H1 (cell line): ENCODE results near the gene SLC8A1. TPM values are rescaled to one million over a fixed set of nuclear protein-coding genes. Genes with fewer than 3 reads are reported as not detected.

Experiments
- CTCF ChIA-PET: fragments of 300-600 bp; sonication (Branson Sonifier 250); formaldehyde crosslinking; loops from one replicate; lab custom pipeline; 2021; ENCODE audit not compliant: partially characterized antibody; lab: Charles Lee
- POLR2A ChIA-PET: fragments of 300-600 bp; sonication (Branson Sonifier 250); formaldehyde crosslinking; loops from one replicate; lab custom pipeline; 2021; ENCODE audit warnings: inconsistent platforms; ENCODE audit not compliant: partially characterized antibody; lab: Charles Lee
- DNase-seq, 2 experiments: peaks; one replicate each; pipeline versions ENCODE4 v3.0.0 to v3.0.0-alpha.2; 2010 to 2022; ENCODE audit warnings: low spot score in 2 of 2, low read depth in 1 of 2, mixed read lengths in 1 of 2
- FAIRE-seq: peaks from 2 replicates; lab custom pipeline; 2011; peaks lifted over from hg19 to GRCh38; lab: Jason Lieb, UNC
- H2AFZ ChIP-seq: 2 replicates; pipeline ENCODE4 v1.8.1; 2012; ENCODE audit warnings: low read length, inconsistent platforms
- H2AK5ac ChIP-seq: 2 replicates; pipeline ENCODE4 v1.6.1; 2013; ENCODE audit warnings: low read depth, low read length
- H2BK120ac ChIP-seq: replicated peaks from 2 replicates; pipeline ENCODE3; 2013; ENCODE audit warnings: low read depth, low read length, inconsistent platforms
- H2BK12ac ChIP-seq: 2 replicates; pipeline ENCODE4 v1.6.1; 2013; ENCODE audit warnings: low read depth, low read length
- H2BK15ac ChIP-seq: 2 replicates; pipeline ENCODE4 v1.6.1; 2013; ENCODE audit warnings: low read length
- H2BK20ac ChIP-seq: 2 replicates; pipeline ENCODE4 v1.6.1; 2013; ENCODE audit warnings: low read length
- H2BK5ac ChIP-seq: 2 replicates; pipeline ENCODE4 v1.6.1; 2013; ENCODE audit warnings: low read depth, low read length
- H3K14ac ChIP-seq: 2 replicates; pipeline ENCODE4 v1.6.1; 2013; ENCODE audit warnings: inconsistent platforms; ENCODE audit not compliant: insufficient read length
- H3K18ac ChIP-seq: 2 replicates; pipeline ENCODE4 v1.6.1; 2013; ENCODE audit warnings: low read length; ENCODE audit errors: extremely low read depth
- H3K23ac ChIP-seq: 2 replicates; pipeline ENCODE4 v1.6.1; 2013; ENCODE audit warnings: inconsistent platforms; ENCODE audit not compliant: insufficient read length
- H3K23me2 ChIP-seq: 2 replicates; pipeline ENCODE4 v1.6.1; 2013; ENCODE audit warnings: low read depth, low read length
- H3K27ac ChIP-seq: 2 replicates; pipeline ENCODE4 v1.6.1; 2011; ENCODE audit warnings: low read depth, low read length, inconsistent platforms
- H3K27me3 ChIP-seq, 4 experiments: replicated peaks in 1 of 4; 1 replicate in 1 of 4; 2 replicates in 3 of 4; pipeline versions ENCODE4 v1.6.1 to v1.8.1; 2011 to 2013; ENCODE audit warnings: low read length in 3 of 4, mild to moderate bottlenecking in 3 of 4, inconsistent platforms in 2 of 4, mixed read lengths in 2 of 4, moderate library complexity in 1 of 4; ENCODE audit not compliant: control insufficient read depth in 3 of 4, insufficient read depth in 3 of 4; ENCODE audit errors: extremely low read depth in 1 of 4
- H3K36me3 ChIP-seq, 4 experiments: 2 replicates each; pipeline versions ENCODE4 v1.6.1 to v1.8.1; 2011 to 2013; ENCODE audit warnings: mild to moderate bottlenecking in 4 of 4, low read length in 3 of 4, moderate library complexity in 2 of 4, control low read depth in 1 of 4, inconsistent platforms in 1 of 4; ENCODE audit not compliant: insufficient read depth in 4 of 4, control insufficient read depth in 2 of 4
- H3K4ac ChIP-seq: replicated peaks from 2 replicates; pipeline ENCODE3; 2013; ENCODE audit warnings: low read length, low read depth, mixed read lengths, inconsistent platforms; ENCODE audit not compliant: insufficient read length
- H3K4me1 ChIP-seq, 4 experiments: replicated peaks in 1 of 4; 1 replicate in 1 of 4; 2 replicates in 3 of 4; pipeline versions ENCODE4 v1.6.1 to v1.8.1; 2011 to 2013; ENCODE audit warnings: low read length in 3 of 4, inconsistent platforms in 2 of 4, mixed read lengths in 1 of 4; ENCODE audit not compliant: insufficient read depth in 4 of 4, control insufficient read depth in 3 of 4
- H3K4me2 ChIP-seq, 2 experiments: 2 replicates each; pipeline versions ENCODE4 v1.6.1 to v1.8.1; 2011 to 2013; ENCODE audit warnings: low read depth in 2 of 2, low read length in 2 of 2, control low read depth in 1 of 2, inconsistent platforms in 1 of 2, mild to moderate bottlenecking in 1 of 2; ENCODE audit not compliant: insufficient read depth in 1 of 2
- H3K4me3 ChIP-seq, 4 experiments: fragments of 200-600, 300-600 bp in 1 of 4; sonication (generic), shearing (Covaris generic), sonication (Bioruptor Twin) in 1 of 4; 2 replicates each; pipeline versions ENCODE4 v1.5.1 to v1.8.1; 2011 to 2016; ENCODE audit warnings: low read length in 4 of 4, low read depth in 3 of 4, control low read depth in 2 of 4, inconsistent platforms in 2 of 4, mild to moderate bottlenecking in 2 of 4, mixed read lengths in 1 of 4, moderate library complexity in 1 of 4; ENCODE audit not compliant: insufficient read depth in 2 of 4; ENCODE audit errors: extremely low read depth in 1 of 4
- H3K56ac ChIP-seq: replicated peaks from 2 replicates; pipeline ENCODE3; 2013; ENCODE audit warnings: low read depth, mild to moderate bottlenecking, mixed read lengths, low read length, inconsistent platforms; ENCODE audit not compliant: insufficient read length
- H3K79me1 ChIP-seq: 2 replicates; pipeline ENCODE4 v1.6.1; 2013; ENCODE audit warnings: low read depth, low read length, control low read depth
- H3K79me2 ChIP-seq, 2 experiments: 2 replicates each; pipeline versions ENCODE4 v1.6.1 to v1.8.1; 2012 to 2013; ENCODE audit warnings: low read length in 2 of 2, mild to moderate bottlenecking in 2 of 2, inconsistent platforms in 1 of 2; ENCODE audit not compliant: insufficient read depth in 2 of 2, control insufficient read depth in 1 of 2
- H3K9ac ChIP-seq, 4 experiments: replicated peaks in 1 of 4; 1 replicate in 1 of 4; 2 replicates in 3 of 4; pipeline versions ENCODE4 v1.6.1 to v1.8.1; 2011 to 2013; ENCODE audit warnings: low read depth in 3 of 4, low read length in 3 of 4, control low read depth in 2 of 4, mild to moderate bottlenecking in 2 of 4, moderate library complexity in 2 of 4, inconsistent platforms in 1 of 4; ENCODE audit errors: extremely low read depth in 1 of 4
- H3K9me3 ChIP-seq, 2 experiments: 2 replicates each; pipeline versions ENCODE4 v1.6.1 to v1.8.1; 2012 to 2013; ENCODE audit warnings: mild to moderate bottlenecking in 2 of 2, moderate library complexity in 2 of 2, control low read depth in 1 of 2, inconsistent platforms in 1 of 2, low read depth in 1 of 2, low read length in 1 of 2, mixed read lengths in 1 of 2; ENCODE audit not compliant: insufficient read depth in 2 of 2
- H4K20me1 ChIP-seq, 2 experiments: replicated peaks in 1 of 2; 2 replicates each; pipeline versions ENCODE3 to v1.8.1; 2011 to 2013; ENCODE audit warnings: inconsistent platforms in 2 of 2, low read length in 2 of 2, mild to moderate bottlenecking in 1 of 2; ENCODE audit not compliant: insufficient read depth in 2 of 2, control insufficient read depth in 1 of 2
- H4K5ac ChIP-seq: 2 replicates; pipeline ENCODE4 v1.6.1; 2013; ENCODE audit warnings: low read length, low read depth, mixed read lengths, inconsistent platforms; ENCODE audit not compliant: insufficient read length
- H4K8ac ChIP-seq: 2 replicates; pipeline ENCODE4 v1.8.0; 2013; ENCODE audit warnings: mild to moderate bottlenecking, moderate library complexity, low read length, inconsistent platforms; ENCODE audit not compliant: insufficient read depth; ENCODE audit errors: extremely low read depth
- H4K91ac ChIP-seq: replicated peaks from 2 replicates; pipeline ENCODE3; 2013; ENCODE audit warnings: low read length, mixed read lengths, inconsistent platforms; ENCODE audit not compliant: insufficient read length
- ASH2L ChIP-seq: fragments of 200-600, 300-600 bp; sonication (generic); IDR thresholded peaks from one replicate; pipeline ENCODE4 v1.7.1; 2017; ENCODE audit warnings: low read length
- BCL11A ChIP-seq, 2 experiments: IDR thresholded peaks; one replicate each; pipeline ENCODE4 v1.6.1; 2011; ENCODE audit warnings: low read depth in 2 of 2, low read length in 2 of 2, mild to moderate bottlenecking in 2 of 2
- BRCA1 ChIP-seq: IDR thresholded peaks from 2 replicates; pipeline ENCODE4 v1.6.1; 2012; ENCODE audit warnings: low read depth, low read length, improper control_type of control experiment
- CBX8 ChIP-seq: fragments of 300-800, 300-1000 bp; sonication (generic); IDR thresholded peaks from 2 replicates; pipeline ENCODE4 v1.7.1; 2016; ENCODE audit warnings: low read depth, low read length, borderline replicate concordance
- CHD1 ChIP-seq: IDR thresholded peaks from 2 replicates; pipeline ENCODE4 v1.6.1; 2012; ENCODE audit warnings: low read depth, low read length, improper control_type of control experiment
- CHD2 ChIP-seq: IDR thresholded peaks from 2 replicates; pipeline ENCODE4 v1.6.1; 2012; ENCODE audit warnings: low read length, improper control_type of control experiment
- GTF2F1 ChIP-seq: IDR thresholded peaks from 2 replicates; pipeline ENCODE4 v1.6.1; 2012; ENCODE audit warnings: low read depth, low read length, improper control_type of control experiment, borderline replicate concordance
- MAFK ChIP-seq: IDR thresholded peaks from 2 replicates; pipeline ENCODE4 v1.6.1; 2012; ENCODE audit warnings: low read depth, mild to moderate bottlenecking, improper control_type of control experiment, low read length
- RAD21 ChIP-seq, 2 experiments: IDR thresholded peaks in 1 of 2; conservative IDR thresholded peaks in 1 of 2; 2 replicates each; pipeline ENCODE4 v1.6.1; 2011; ENCODE audit warnings: low read depth in 2 of 2, low read length in 2 of 2, improper control_type of control experiment in 1 of 2, inconsistent platforms in 1 of 2, mild to moderate bottlenecking in 1 of 2, moderate library complexity in 1 of 2
- SAP30 ChIP-seq: fragments of 300-600 bp; sonication (generic); IDR thresholded peaks from 2 replicates; pipeline ENCODE4 v1.7.1; 2012; ENCODE audit warnings: low read length, moderate library complexity, mild to moderate bottlenecking, inconsistent platforms; ENCODE audit not compliant: insufficient read depth, insufficient replicate concordance
- SIRT6 ChIP-seq: IDR thresholded peaks from one replicate; pipeline ENCODE4 v1.7.1; 2012; ENCODE audit warnings: low read length, inconsistent platforms
- SIX5 ChIP-seq: IDR thresholded peaks from 2 replicates; pipeline ENCODE4 v1.6.1; 2011; ENCODE audit warnings: mild to moderate bottlenecking, low read depth, low read length
- SP2 ChIP-seq: IDR thresholded peaks from 2 replicates; pipeline ENCODE4 v1.6.1; 2012; ENCODE audit warnings: mild to moderate bottlenecking, low read length, inconsistent platforms
- SRF ChIP-seq: IDR thresholded peaks from 2 replicates; pipeline ENCODE4 v1.6.1; 2011; ENCODE audit warnings: mild to moderate bottlenecking, low read depth, low read length, moderate library complexity
- TAF7 ChIP-seq: optimal IDR thresholded peaks from 2 replicates; pipeline ENCODE3; 2011; ENCODE audit warnings: low read depth, mild to moderate bottlenecking, inconsistent platforms, low read length, moderate library complexity, borderline replicate concordance
- TBP ChIP-seq: IDR thresholded peaks from 2 replicates; pipeline ENCODE4 v1.6.1; 2011; ENCODE audit warnings: low read depth, low read length, improper control_type of control experiment
- TEAD4 ChIP-seq: IDR thresholded peaks from 2 replicates; pipeline ENCODE4 v1.6.1; 2012; ENCODE audit warnings: low read depth, low read length, inconsistent platforms, mixed read lengths
- WGBS, 2 experiments: shearing (Covaris generic) in 1 of 2; methylation state at CpG; one replicate each; pipeline versions ENCODE4 v1.1.6 to v1.1.7; 2013 to 2015; ENCODE audit warnings: low lambda C conversion rate in 2 of 2, mixed read lengths in 2 of 2, inconsistent platforms in 1 of 2, low coverage in 1 of 2, missing lambda C conversion rate in 1 of 2; ENCODE audit not compliant: insufficient replicate concordance in 2 of 2, insufficient coverage in 1 of 2, insufficient read length in 1 of 2; ENCODE audit errors: extremely low coverage in 1 of 2, missing lambda C conversion rate in 1 of 2; 5-methylcytosine and 5-hydroxymethylcytosine counted together
- polyA plus RNA-seq, 7 experiments: library from polyadenylated mRNA; depleted of rRNA in 3 of 7; stranded (reverse) in 5 of 7; unstranded in 2 of 7; fragments of >200 nt in 5 of 7; fragments of 200-250 nt in 2 of 7; gene quantifications; 1 replicate in 5 of 7; 2 replicates in 1 of 7; 4 replicates in 1 of 7; pipeline versions ENCODE4 v1.2.1 to v1.2.3, GENCODE V29; 2011 to 2013; ENCODE audit warnings: missing spikeins in 2 of 7, mixed read lengths in 2 of 7
- total RNA-seq: library from RNA; stranded (reverse); fragmentation: NEBNext Ultra II Directional; extraction: Animal tissue kit (Norgen Biotek cat#: 25700); gene quantifications from 2 replicates; pipeline ENCODE4 v1.2.1, GENCODE V29; 2021

Gene SLC8A1
- total and polyA plus RNA-seq, 2 of the 8 experiments (the other 6 are each of a cell fraction or from before 2014, with no cell fraction given), result 0.68 to 3.6 TPM

GRCh38 chr2:40090044-40090443 is 361.8 kb downstream of the SLC8A1 start:
- H3K18ac ChIP-seq, result no peak overlapping the region
- TF ChIP-seq TAF7 (no peak), BRCA1 (no peak), ASH2L (no peak), CHD2 (no peak), GTF2F1 (no peak), SP2 (no peak), CBX8 (no peak), SIX5 (no peak), TEAD4 (no peak), SRF (no peak), SIRT6 (no peak), RAD21 (IDR thresholded peaks at IDR 0.05 in 1 of 2, conservative IDR thresholded peaks at IDR 0.05 in 1 of 2; ENCODE audit: low read depth in 2 of 2, low read length in 2 of 2) (no peak), BCL11A (IDR thresholded peaks at IDR 0.05; ENCODE audit: low read depth in 2 of 2, low read length in 2 of 2) (no peak), MAFK (no peak), TBP (no peak), SAP30 (no peak), CHD1 (no peak)
- TF ChIP-seq, all 59 proteins: peak for 0
- Histone ChIP-seq H3K4me3 (no peak overlapping the region), H3K9me3 (no peaks in the 10 kb centered on the region), H3K14ac (no peak overlapping the region), H3K23ac (no peak overlapping the region), H2AFZ (no peak overlapping the region), H3K27me3 (no peaks in the 10 kb centered on the region), H3K56ac (no peak overlapping the region), H3K27ac (no peak overlapping the region), H4K91ac (no peak overlapping the region), H3K4ac (no peak overlapping the region), H2BK5ac (no peak overlapping the region), H2BK12ac (no peak overlapping the region), H4K8ac (no peak overlapping the region), H3K79me2 (no peaks in the 10 kb centered on the region), H2BK120ac (no peak overlapping the region), H4K20me1 (no peaks in the 10 kb centered on the region), H2BK15ac (no peak overlapping the region), H3K4me2 (no peak overlapping the region), H3K79me1 (no peaks in the 10 kb centered on the region), H3K23me2 (no peaks in the 10 kb centered on the region), H3K9ac (no peak overlapping the region), H3K36me3 (no peaks in the 10 kb centered on the region), H4K5ac (no peak overlapping the region), H2BK20ac (no peak overlapping the region), H2AK5ac (no peak overlapping the region), H3K4me1 (no peaks in the 10 kb centered on the region)
- FAIRE-seq (no peak), DNase-seq (no peak)
- POLR2A ChIA-PET, result no interaction called here
- CTCF ChIA-PET, result no interaction called here
- 90% methylated on average over 3 of the region's 3 CpGs; no CpG with 5 or more reads in 1 of the 2 experiments for WGBS, 2 experiments
